ENCODE data around the gene MED8.
A peak's percentile ranks its signal among the peaks of the same experiment; 100 is the strongest.
"Not testable (repeated sequence)": the region's sequence is repeated elsewhere in the genome, so short reads cannot be mapped to it uniquely, and the experiment has no call there.

MED8 gene

DNA sequence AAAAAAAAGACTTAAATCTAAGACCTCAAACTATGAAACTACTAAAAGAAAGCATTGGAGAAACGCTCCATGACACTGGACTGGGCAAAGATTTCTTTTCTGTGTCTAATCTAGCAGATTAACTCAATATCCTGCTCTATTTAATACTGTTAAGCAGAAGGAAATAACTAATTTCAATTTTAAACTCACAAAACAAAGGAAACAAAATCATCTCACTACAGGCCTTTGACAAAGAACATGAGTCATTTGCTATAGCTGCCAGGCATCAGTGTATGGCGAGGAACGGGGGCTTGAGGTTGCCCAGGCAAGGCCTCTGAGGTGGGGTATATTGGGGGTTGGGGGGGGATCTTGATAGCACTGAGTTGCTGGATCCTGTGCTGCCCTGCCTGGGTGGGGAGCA lies 21.0 kb upstream of the MED8 start:
- Mint-ChIP-seq H3K4me3 (no peak overlapping the region), H3K27me3 (no peaks in the 10 kb centered on the region), H3K9me3 (no peaks in the 10 kb centered on the region), H3K27ac (no peak overlapping the region), H3K36me3 (ENCODE audit: low read depth) (peaks cover 37% of the 10 kb centered on the region), H3K4me1 (no peaks in the 10 kb centered on the region)
- DNase-seq, result no peak
- ATAC-seq, result no peak

DNA sequence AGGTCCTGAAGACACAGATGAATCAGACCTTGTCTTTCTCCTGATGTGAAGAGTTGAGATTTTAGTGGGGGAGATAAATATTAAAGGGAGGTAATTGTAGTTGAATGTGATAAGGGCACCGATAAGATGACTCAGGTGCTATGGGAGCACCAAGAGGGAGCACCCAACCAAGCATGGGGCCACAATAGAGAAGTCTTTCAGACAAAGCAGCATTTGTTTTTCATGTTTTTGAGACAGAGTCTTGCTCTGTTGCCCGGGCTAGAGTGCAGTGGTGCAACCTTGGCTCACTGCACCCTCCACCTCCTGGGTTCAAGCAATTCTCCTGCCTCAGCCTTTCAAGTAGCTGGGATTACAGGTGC lies 16.3 kb upstream of the MED8 start:
- H3K9me3 Mint-ChIP-seq, result no peaks in the 10 kb centered on the region

GRCh38 chr1:43405219-43405875 lies 15.7 kb upstream of the MED8 start:
- H3K27ac Mint-ChIP-seq, result no peak overlapping the region

More for the DNA sequence above, 16.3 kb upstream of the MED8 start:
- H3K36me3 Mint-ChIP-seq (ENCODE audit: low read depth), result peaks cover 37% of the 10 kb centered on the region
- DNase-seq, result no peak
- no peak overlapping the region for H3K4me3 Mint-ChIP-seq
- H3K27ac Mint-ChIP-seq, result no peak overlapping the region
- ATAC-seq, result no peak
- peaks cover 2% of the 10 kb centered on the region for H3K4me1 Mint-ChIP-seq
- H3K27me3 Mint-ChIP-seq, result no peaks in the 10 kb centered on the region

GRCh38 chr1:43404353-43404752 lies 14.8 kb upstream of the MED8 start:
- DNase-seq (no peak), ATAC-seq (no peak)
- H3K9me3 Mint-ChIP-seq, result no peaks in the 10 kb centered on the region
- H3K4me1 Mint-ChIP-seq, result peaks cover 2% of the 10 kb centered on the region
- no peak overlapping the region for H3K27ac Mint-ChIP-seq
- no peaks in the 10 kb centered on the region for H3K27me3 Mint-ChIP-seq
- H3K4me3 Mint-ChIP-seq, result no peak overlapping the region
- peaks cover 29% of the 10 kb centered on the region for H3K36me3 Mint-ChIP-seq (ENCODE audit: low read depth)

More at GRCh38 chr1:43405219-43405875, 15.7 kb upstream of the MED8 start:
- no peak for DNase-seq
- Mint-ChIP-seq H3K36me3 (ENCODE audit: low read depth) (peaks cover 35% of the 10 kb centered on the region), H3K4me3 (no peak overlapping the region), H3K9me3 (no peaks in the 10 kb centered on the region), H3K4me1 (peaks cover 2% of the 10 kb centered on the region), H3K27me3 (no peaks in the 10 kb centered on the region)
- ATAC-seq, result no peak

GRCh38 chr1:43402089-43402865 lies 12.7 kb upstream of the MED8 start:
- DNase-seq, result no peak
- Mint-ChIP-seq H3K36me3 (ENCODE audit: low read depth) (peaks cover 23% of the 10 kb centered on the region), H3K27ac (no peak overlapping the region)

DNA sequence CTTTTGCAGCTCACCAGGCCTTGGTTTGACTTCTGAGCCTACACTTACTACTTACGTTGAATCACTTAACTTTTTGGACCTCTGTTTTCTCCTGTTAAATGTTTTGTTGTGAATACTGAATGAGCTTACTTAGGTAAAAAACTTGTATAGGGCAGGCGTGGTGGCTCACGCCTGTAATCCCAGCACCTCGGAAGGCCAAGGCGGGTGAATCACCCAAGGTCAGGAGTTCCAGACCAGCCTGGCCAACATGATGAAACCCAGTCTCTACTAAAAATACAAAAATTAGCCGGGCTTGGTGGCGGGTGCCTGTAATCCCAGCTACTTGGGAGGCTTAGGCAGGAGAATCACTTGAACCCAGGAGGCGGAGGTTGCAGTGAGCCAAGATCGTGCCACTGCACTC lies 10.8 kb upstream of the MED8 start:
- not testable (repeated sequence) for H3K4me1 Mint-ChIP-seq, ATAC-seq, H3K27me3 Mint-ChIP-seq, H3K9me3 Mint-ChIP-seq, H3K4me3 Mint-ChIP-seq, DNase-seq, H3K27ac Mint-ChIP-seq
- H3K36me3 Mint-ChIP-seq (ENCODE audit: low read depth), result peaks cover 16% of the 10 kb centered on the region

More at GRCh38 chr1:43402089-43402865, 12.7 kb upstream of the MED8 start:
- Mint-ChIP-seq H3K4me3 (no peak overlapping the region), H3K27me3 (no peaks in the 10 kb centered on the region), H3K9me3 (no peaks in the 10 kb centered on the region), H3K4me1 (peaks cover 2% of the 10 kb centered on the region)
- ATAC-seq, result no peak

DNA sequence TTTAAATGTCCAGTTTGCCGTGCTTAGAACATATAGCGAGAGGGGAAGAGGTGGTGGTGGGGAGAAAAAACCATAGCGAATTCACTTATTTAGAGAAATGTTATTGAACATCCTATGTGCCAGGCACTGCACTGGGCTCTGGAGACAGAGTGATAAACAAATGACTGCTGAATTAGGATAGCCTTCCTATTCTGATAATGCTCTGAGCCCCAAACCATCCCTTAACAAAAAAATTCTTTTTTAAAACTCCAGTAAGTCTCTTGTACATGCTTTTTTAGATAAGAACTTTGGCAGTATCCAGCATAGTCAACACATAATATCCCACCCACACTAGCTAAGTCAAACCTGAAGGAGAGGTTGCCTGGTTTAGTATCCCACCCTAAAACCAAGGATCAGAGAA lies 8.6 kb upstream of the MED8 start:
- no peaks in the 10 kb centered on the region for H3K9me3 Mint-ChIP-seq

GRCh38 chr1:43396059-43396458 lies 6.5 kb upstream of the MED8 start:
- H3K4me3 Mint-ChIP-seq, result no peak overlapping the region
- H3K9me3 Mint-ChIP-seq, result no peaks in the 10 kb centered on the region
- no peak for ATAC-seq
- DNase-seq, result no peak
- H3K36me3 Mint-ChIP-seq (ENCODE audit: low read depth), result peaks cover 3% of the 10 kb centered on the region
- peaks cover 9% of the 10 kb centered on the region for H3K4me1 Mint-ChIP-seq
- no peak overlapping the region for H3K27ac Mint-ChIP-seq
- no peaks in the 10 kb centered on the region for H3K27me3 Mint-ChIP-seq

More for the DNA sequence above, 8.6 kb upstream of the MED8 start:
- no peak overlapping the region for H3K4me3 Mint-ChIP-seq
- H3K36me3 Mint-ChIP-seq (ENCODE audit: low read depth), result peaks cover 5% of the 10 kb centered on the region
- no peak overlapping the region for H3K27ac Mint-ChIP-seq
- DNase-seq, result no peak
- H3K4me1 Mint-ChIP-seq, result peaks cover 2% of the 10 kb centered on the region
- no peak for ATAC-seq
- H3K27me3 Mint-ChIP-seq, result no peaks in the 10 kb centered on the region

DNA sequence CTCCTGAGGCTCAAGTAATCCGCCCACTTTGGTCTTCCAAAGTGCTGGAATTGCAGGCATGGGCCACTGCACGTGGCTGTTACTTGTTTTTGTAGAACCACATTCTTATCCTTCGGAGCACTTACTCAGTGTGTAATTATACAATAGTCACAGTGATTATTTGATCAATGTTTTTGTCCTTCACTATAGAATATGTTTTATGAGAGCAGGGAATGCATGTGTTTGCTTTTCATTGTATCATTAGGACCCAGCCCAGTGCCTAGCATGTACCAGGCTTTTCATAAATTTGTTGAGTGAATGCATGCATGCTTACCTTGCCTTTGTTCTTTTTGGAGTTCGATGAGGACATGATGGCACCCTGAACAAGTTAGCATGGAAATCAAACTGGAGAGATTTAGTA lies 5.9 kb upstream of the MED8 start:
- DNase-seq, result no peak
- Mint-ChIP-seq H3K36me3 (ENCODE audit: low read depth) (peaks cover 3% of the 10 kb centered on the region), H3K27ac (no peak overlapping the region), H3K4me1 (peaks cover 13% of the 10 kb centered on the region), H3K9me3 (no peaks in the 10 kb centered on the region), H3K27me3 (no peaks in the 10 kb centered on the region), H3K4me3 (no peak overlapping the region)
- no peak for ATAC-seq

GRCh38 chr1:43392702-43393101 lies 3.1 kb upstream of the MED8 start:
- ATAC-seq (no peak), DNase-seq (no peak)
- no peak overlapping the region for H3K27ac Mint-ChIP-seq
- no peaks in the 10 kb centered on the region for H3K27me3 Mint-ChIP-seq
- H3K4me3 Mint-ChIP-seq, result no peak overlapping the region
- peaks cover 34% of the 10 kb centered on the region for H3K4me1 Mint-ChIP-seq
- peaks cover 6% of the 10 kb centered on the region for H3K36me3 Mint-ChIP-seq (ENCODE audit: low read depth)
- H3K9me3 Mint-ChIP-seq, result no peaks in the 10 kb centered on the region

GRCh38 chr1:43388613-43389012 lies 987 bp downstream of the MED8 start:
- Mint-ChIP-seq H3K4me3 (peak overlapping the region; percentile 100), H3K36me3 (ENCODE audit: low read depth) (peaks cover 27% of the 10 kb centered on the region), H3K4me1 (peaks cover 37% of the 10 kb centered on the region), H3K27me3 (no peaks in the 10 kb centered on the region), H3K9me3 (no peaks in the 10 kb centered on the region), H3K27ac (peak overlapping the region; percentile 99)
- DNase-seq (no peak), ATAC-seq (no peak)

DNA sequence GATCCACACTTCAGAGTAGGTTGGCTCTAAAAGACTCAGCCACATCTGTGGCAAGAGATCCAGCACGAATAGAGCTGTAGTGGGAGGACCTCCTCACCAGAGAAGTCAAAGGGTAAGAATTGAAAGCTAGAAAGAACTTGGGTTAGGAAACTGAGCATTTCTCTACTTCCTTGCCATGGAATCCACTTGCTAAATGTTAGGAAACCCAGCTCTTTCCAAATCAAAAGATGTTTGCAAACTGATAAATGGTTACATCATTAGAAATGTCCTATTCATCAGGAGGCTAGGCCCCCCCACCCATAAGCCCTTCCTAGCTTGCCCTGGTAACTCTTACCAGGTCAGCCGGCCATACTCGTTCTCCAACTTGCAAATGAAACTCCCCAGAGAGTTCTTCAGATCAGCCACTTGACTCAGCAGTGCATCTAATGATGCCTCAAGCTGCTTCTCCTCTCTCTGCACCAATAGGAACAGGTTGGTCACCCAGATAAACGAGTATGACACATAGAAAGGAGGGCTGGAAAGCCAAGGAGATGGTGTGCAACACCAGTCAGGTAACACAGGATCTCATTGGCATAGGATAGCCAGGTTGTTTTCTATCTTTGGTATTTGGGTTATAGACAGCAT lies 1.5 kb downstream of the MED8 start:
- ATAC-seq, result no peak
- Mint-ChIP-seq H3K27me3 (no peaks in the 10 kb centered on the region), H3K36me3 (ENCODE audit: low read depth) (peaks cover 31% of the 10 kb centered on the region), H3K4me1 (peaks cover 37% of the 10 kb centered on the region), H3K4me3 (peak overlapping the region; percentile 100), H3K27ac (peak overlapping the region; percentile 99), H3K9me3 (no peaks in the 10 kb centered on the region)
- no peak for DNase-seq

DNA sequence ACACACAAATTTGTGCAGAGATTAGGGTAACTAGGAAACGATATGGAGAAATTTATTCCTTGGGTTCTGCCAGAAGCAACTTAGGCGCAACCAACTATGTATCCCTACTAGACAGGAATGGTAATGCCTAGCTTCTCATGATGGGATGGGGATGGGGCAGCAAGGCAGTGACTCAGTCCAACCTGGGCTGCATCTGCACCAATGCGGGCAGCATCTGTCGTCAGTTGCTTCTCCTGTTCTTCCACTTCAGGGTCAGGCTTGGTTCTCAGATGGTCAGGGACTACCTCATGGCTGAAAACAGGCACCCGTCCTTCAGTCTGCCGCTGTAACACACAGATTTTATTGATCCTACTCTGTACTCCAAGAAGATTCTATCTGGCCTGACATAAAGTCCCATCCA lies 2.9 kb downstream of the MED8 start:
- Mint-ChIP-seq H3K36me3 (ENCODE audit: low read depth) (peaks cover 38% of the 10 kb centered on the region), H3K27me3 (no peaks in the 10 kb centered on the region), H3K9me3 (no peaks in the 10 kb centered on the region), H3K4me3 (no peak overlapping the region), H3K4me1 (peaks cover 32% of the 10 kb centered on the region), H3K27ac (no peak overlapping the region)
- DNase-seq (no peak), ATAC-seq (no peak)

GRCh38 chr1:43383449-43383848 lies 6.2 kb downstream of the MED8 start:
- no peaks in the 10 kb centered on the region for H3K27me3 Mint-ChIP-seq
- no peak overlapping the region for H3K4me3 Mint-ChIP-seq
- no peaks in the 10 kb centered on the region for H3K9me3 Mint-ChIP-seq
- no peak overlapping the region for H3K27ac Mint-ChIP-seq
- DNase-seq, result no peak
- peaks cover 39% of the 10 kb centered on the region for H3K36me3 Mint-ChIP-seq (ENCODE audit: low read depth)
- ATAC-seq, result no peak
- H3K4me1 Mint-ChIP-seq, result peaks cover 14% of the 10 kb centered on the region

Measured in activated naive CD8-positive, alpha-beta T cell treated with anti-CD3 and anti-CD28 coated beads, Interleukin-2, amount 50 U/mL, for 24 hours (primary cell).